RWPE2 (cell line): ENCODE results near the gene UBE2E3.
"Not testable (repeated sequence)": the region's sequence is repeated elsewhere in the genome, so short reads cannot be mapped to it uniquely, and the experiment has no call there.

Experiments
- ATAC-seq: fragments of 200-7000 bp; cut with Tn5 transposase; 3 replicates; pipeline ENCODE4 v1.9.1; 2021; ENCODE audit warnings: low read depth
- DNase-seq: peaks from one replicate; pipeline ENCODE4 v3.0.0-alpha.2; 2020; ENCODE audit warnings: low spot score
- H3K27ac ChIP-seq: fragments of 450-650 bp; 2 replicates; pipeline ENCODE4 v1.5.1; 2017; ENCODE audit warnings: mild to moderate bottlenecking; ENCODE audit not compliant: poor library complexity, severe bottlenecking
- H3K27me3 ChIP-seq: fragments of 250-450 bp; sonication (Bioruptor Pico); 2 replicates; pipeline ENCODE4 v1.5.1; 2021; ENCODE audit warnings: mild to moderate bottlenecking, moderate library complexity; ENCODE audit not compliant: insufficient read depth, poor library complexity, severe bottlenecking
- H3K36me3 ChIP-seq: fragments of 250-450 bp; sonication (Bioruptor Pico); 2 replicates; pipeline ENCODE4 v1.5.1; 2020; ENCODE audit warnings: low read depth, mild to moderate bottlenecking, moderate library complexity
- H3K4me1 ChIP-seq: fragments of 250-450 bp; sonication (Bioruptor Pico); 2 replicates; pipeline ENCODE4 v1.5.1; 2021; ENCODE audit warnings: mild to moderate bottlenecking, moderate library complexity; ENCODE audit not compliant: insufficient read depth, poor library complexity, severe bottlenecking
- H3K4me3 ChIP-seq: fragments of 250-450 bp; sonication (Bioruptor Pico); 2 replicates; pipeline ENCODE4 v1.5.1; 2021; ENCODE audit warnings: mild to moderate bottlenecking, moderate library complexity; ENCODE audit not compliant: severe bottlenecking
- H3K9me3 ChIP-seq: fragments of 250-450 bp; sonication (Bioruptor Pico); 2 replicates; pipeline ENCODE4 v1.5.1; 2021; ENCODE audit warnings: mild to moderate bottlenecking, moderate library complexity; ENCODE audit not compliant: severe bottlenecking
- CTCF ChIP-seq: fragments of 450-650 bp; IDR thresholded peaks from one replicate; pipeline ENCODE4 v1.5.1; 2017; ENCODE audit warnings: mild to moderate bottlenecking, moderate library complexity; ENCODE audit not compliant: poor library complexity, severe bottlenecking

UBE2E3 gene

GRCh38 chr2:181083140-181083539 is 102.7 kb downstream of the UBE2E3 start:
- H3K4me3 ChIP-seq: no peak overlapping the region
- H3K36me3 ChIP-seq: no peaks in the 10 kb centered on the region
- DNase-seq (no peak), ATAC-seq (no peak)
- no peak for TF ChIP-seq CTCF
- H3K9me3 ChIP-seq: no peaks in the 10 kb centered on the region
- H3K27me3 ChIP-seq: no peaks in the 10 kb centered on the region
- H3K4me1 ChIP-seq: no peaks in the 10 kb centered on the region
- no peak overlapping the region for H3K27ac ChIP-seq

- DNase-seq (no peak), ATAC-seq (no peak)
- Histone ChIP-seq H3K9me3 (no peaks in the 10 kb centered on the region), H3K4me1 (no peaks in the 10 kb centered on the region), H3K4me3 (no peak overlapping the region), H3K27me3 (no peaks in the 10 kb centered on the region), H3K36me3 (no peaks in the 10 kb centered on the region), H3K27ac (no peak overlapping the region)
- TF ChIP-seq CTCF: no peak
Observed at GRCh38 chr2:181085734-181086133, 105.3 kb downstream of the UBE2E3 start.

- not testable (repeated sequence) for H3K27me3 ChIP-seq, DNase-seq, H3K4me1 ChIP-seq, H3K9me3 ChIP-seq, ATAC-seq, H3K36me3 ChIP-seq, H3K27ac ChIP-seq, H3K4me3 ChIP-seq
Observed at GRCh38 chr2:181091920-181092319, 111.5 kb downstream of the UBE2E3 start.

DNA sequence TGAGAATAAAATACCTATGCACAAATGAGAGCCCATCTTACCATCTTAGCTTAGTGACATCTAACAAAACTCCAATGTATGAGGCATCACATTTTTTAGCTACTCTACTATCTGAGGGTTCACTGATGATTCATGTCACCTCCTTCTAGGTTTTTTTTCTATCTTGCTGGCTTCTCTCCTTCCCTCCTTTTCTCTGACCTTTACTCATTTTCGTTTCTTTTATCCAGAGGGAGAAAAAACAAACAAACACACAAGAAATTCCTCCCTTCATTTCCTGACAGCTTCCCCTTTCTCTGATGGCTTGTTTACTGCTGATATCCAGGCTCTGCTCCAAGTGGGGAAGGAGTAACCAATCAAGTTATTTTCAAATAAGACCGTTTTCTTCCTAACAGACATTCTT is 115.1 kb downstream of the UBE2E3 start:
- H3K4me1 ChIP-seq: no peaks in the 10 kb centered on the region
- no peaks in the 10 kb centered on the region for H3K36me3 ChIP-seq
- H3K27me3 ChIP-seq: no peaks in the 10 kb centered on the region
- TF ChIP-seq CTCF: no peak
- DNase-seq (no peak), ATAC-seq (no peak)
- H3K27ac ChIP-seq: no peak overlapping the region
- no peak overlapping the region for H3K4me3 ChIP-seq
- H3K9me3 ChIP-seq: no peaks in the 10 kb centered on the region

DNA sequence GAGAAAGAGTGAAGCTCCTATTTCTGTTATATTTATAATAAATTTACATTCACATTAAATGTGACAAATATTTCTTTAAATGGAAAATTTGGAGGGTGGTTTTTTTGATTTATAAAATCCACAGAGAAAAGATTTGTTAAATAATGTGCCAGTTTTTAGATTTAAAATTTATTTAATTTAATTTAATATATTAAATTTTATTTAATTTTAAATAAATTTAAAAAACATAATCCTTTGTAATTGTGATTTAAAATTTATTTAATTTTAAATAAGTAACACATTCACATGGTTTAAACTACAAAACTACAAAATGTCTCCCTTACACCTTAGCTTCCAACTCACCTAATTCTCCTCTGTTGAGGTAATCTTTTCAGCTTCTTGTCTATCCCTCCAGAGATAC is 123.3 kb downstream of the UBE2E3 start:
- ATAC-seq (no peak), DNase-seq (no peak)
- Histone ChIP-seq H3K36me3 (no peaks in the 10 kb centered on the region), H3K4me1 (peaks cover 21% of the 10 kb centered on the region), H3K9me3 (no peaks in the 10 kb centered on the region), H3K27me3 (no peaks in the 10 kb centered on the region), H3K4me3 (no peak overlapping the region), H3K27ac (no peak overlapping the region)
- no peak for TF ChIP-seq CTCF
